SHP77 treated with DMSO at 0.1 percent for 48 hours (cell line): ENCODE results near the gene INAFM1.

Experiments used
- DNase-seq: peaks from one replicate; lab custom pipeline; 2025; lab: John Stamatoyannopoulos, UW

The INAFM1 gene

DNA sequence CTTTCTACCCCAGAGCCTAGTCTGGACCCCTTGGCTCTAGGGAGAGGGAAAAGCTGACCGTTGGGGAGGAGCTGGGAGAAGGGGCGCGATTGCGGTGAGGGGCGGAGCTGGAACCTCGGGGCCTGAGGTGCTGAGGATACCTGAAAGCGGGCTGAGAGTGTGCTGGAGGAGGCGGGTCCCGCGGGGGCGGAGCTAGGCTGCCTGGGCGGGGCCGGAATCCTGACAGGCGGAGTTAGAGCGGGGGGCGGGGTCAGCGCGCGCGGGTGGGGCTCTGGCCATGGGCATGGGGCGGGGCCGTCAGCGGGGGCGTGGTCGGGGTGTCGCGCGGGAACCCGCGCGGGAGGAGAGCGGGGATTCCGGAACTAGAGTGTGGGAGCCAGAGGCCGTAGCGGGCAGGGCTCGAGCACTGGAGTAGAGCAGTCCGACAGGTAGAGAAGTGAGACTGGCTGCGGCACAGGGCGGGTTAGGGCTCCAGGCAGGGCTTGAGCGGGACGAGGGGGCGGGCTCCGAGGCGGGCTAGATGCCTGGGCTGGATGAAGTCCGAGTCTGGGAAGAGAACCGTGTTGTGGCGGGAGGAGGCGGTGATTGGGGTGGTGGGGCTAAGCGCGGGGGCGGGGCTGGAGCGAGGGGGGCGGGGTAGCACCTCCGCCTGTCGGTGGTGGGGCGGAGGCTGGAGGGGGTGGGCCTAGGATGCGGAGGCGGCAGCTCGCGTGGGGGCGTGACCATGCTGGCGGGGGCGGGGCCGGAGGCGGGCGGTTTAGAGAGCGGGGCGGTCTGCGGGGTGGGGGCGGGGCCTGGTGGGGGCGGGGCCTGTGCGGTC, at the start of gene INAFM1:
Gene INAFM1, plus strand, starts transcription at position 815 of the 820 bp plus-strand sequence. CDS start 35 bp downstream, outside the sequence.
- peak; percentile 55 for DNase-seq

DNA sequence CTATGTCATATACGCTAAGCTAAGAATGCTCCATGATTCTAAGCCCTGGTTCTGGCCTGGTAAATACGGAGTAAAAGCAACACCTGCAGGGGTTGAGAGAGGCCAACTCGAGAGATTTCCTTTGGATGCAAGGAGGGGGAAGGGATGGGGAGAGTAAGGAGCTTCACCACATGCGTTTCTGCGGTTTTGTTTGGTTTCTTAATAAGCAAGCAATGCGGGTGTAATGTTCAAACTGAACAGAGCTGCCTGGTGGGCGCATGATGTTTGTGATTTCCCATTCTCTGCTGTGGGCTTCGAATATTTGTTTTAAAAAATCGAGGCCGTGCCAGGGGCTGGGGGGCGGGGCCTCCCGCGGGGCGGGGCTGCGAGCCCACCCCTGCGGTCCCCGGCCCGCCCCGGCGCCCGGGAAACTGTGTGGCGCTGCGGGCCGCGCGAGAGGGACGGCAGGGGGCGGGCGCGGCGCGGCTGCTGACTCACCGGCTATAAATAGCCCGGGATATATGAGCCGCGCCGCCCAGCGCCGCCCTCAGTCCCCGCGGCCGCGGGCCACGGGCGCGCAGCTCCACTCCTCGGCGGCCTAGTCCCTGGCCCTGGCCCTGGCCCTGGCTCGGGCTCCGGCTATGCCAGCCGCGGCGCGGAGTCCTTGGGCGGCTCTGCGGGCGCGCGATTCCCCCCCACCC, 48.8 kb upstream of the INAFM1 start:
- peak; percentile 45 for DNase-seq

DNA sequence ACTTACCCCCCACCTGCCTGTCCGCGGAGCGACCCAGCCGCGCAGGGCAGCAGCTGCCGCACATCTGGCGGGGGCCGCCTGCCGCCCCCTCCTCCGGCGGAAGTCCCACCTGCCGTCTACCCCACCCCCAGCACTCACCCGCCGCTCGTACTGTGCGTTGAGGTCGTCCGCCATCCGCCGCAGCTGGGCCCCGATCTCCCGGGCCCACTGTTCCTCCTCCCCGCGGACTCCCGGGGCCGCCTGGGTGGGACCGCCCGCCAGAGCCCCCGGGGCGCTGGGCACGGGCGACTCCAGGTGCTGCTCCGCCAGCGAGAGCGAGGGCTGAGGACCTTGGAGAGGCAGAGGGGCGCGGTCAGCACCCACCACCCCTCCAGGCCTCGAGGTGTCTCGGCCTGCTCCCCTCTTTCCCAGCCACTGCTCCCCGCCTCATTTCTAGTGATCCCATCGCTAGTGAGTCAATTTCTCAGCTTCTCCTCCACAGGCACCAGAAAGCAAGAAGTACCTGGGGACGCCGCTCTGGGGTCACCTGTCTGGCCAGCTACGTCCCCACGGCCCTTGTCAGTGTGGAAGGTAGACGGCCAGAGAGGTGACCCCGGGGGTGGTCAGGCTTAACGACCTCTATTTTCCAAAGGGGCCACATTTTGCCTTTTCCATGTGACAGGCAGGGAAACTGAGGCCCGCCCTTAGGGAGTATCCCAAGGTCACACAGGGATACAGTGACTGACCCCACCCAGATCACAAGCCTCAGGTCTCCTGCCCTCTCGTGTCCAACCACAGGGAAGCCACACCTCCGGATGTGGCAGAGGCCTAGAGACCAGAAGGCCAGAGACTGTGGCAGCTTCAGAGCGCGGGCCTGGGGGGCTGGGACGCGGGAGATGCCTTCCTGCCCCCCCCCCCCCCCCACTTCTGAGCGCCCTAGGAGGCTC, 48.0 kb upstream of the INAFM1 start:
- DNase-seq, result peak; percentile 47

DNA sequence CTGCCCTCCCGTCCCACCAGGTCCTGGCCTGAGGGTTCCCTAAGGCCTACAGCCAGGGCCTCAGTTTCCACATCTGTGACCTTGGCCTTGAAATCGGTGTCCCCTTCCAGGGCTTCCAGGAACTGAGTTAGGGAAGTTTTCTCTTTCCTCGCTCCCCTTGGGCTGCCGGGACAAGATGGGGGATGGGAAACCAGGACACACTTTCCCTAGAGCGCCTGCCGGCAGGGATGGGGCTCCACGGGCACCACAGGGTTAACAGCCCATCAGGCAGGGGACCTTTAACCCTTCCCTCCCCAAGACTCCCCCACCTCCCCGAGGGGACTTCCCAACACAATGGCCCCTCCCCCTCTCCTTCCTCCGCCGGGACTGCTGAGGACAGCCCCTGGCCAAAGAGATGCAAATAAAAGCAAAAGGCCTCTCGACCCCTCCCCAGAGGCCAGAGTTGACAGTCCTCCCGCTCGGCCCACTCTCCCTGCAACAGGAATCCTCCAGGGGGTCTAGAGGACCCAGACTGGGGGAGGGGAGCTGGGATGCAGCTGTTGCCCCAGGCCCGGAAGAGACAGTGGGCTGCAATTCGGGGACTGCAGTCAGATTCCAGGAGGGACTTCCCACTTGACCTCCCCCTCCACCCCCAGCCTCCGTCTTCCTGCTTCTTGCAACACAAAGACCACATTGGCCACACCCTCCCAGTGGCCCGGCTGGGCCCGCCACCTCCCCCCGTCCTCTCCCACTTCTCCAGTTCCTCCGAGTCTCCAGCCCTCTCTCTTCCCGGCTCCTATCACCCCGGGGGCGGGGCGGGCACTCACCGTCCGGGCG, 47.1 kb upstream of the INAFM1 start:
- no peak for DNase-seq

DNA sequence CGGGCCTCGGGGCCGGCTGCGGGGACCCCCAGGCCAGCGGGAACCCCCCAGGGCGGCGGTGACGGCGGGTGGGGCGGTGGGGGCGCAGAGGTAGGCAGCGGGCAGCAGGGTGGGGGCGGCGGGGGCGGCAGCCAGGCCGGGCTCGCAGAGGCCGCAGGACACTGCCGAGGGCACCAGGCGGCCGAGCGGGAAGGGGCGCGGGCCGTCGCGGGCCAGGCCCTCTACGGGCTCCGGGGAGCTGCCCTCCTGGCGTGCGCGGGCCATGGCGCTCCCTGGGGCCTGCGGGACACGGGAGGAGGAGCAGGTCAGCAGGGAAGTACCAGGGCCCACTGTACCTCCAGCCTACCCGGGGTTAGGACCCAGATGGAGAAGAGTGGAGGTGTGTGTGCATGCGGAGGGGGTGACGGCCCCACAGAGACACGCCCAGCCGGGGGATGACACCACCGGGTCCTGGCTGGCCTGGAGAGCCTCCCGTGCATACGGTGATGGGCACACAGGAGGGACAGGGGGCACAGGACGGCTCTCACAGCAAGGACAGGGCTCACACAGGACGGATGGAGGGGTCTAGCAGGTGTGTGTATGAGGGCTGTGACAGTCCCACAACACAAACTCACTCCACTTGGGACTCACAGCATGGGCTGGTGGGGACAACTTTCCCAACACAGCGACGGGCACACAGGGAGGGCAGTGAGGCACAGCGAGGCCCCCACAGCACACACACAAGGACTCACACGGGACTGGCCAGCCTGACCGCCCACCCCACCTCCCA, 46.3 kb upstream of the INAFM1 start:
- no peak for DNase-seq

DNA sequence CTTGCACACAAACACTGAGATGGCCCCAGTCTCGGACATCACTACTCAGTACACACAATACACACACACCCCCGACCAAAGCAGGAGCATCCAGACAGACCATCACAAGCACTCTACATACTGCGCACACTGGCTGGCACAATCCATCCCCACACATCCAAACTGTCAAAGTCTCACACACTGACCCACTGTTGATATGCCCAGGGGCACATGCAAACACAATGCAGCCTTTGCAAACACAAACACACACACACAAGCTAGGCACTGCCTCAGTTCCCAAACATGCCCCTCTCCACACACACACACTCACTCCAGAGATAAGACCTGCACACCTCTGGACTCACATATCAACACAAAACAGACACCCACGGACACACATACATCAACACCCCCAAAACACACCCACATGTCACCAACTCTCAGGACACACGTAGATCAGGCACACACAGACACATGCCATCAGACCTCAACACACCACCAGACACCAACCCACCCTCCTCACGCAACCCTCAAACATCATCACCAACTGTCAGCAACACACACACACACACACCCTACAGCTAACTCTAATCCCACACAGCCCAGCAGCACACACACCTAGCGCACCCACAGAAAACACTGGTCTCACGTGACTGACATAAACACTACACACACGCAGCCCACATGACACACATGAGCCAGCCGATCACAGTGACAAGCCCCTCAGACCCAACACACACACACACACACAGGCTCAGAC, 45.6 kb upstream of the INAFM1 start:
- no peak for DNase-seq

DNA sequence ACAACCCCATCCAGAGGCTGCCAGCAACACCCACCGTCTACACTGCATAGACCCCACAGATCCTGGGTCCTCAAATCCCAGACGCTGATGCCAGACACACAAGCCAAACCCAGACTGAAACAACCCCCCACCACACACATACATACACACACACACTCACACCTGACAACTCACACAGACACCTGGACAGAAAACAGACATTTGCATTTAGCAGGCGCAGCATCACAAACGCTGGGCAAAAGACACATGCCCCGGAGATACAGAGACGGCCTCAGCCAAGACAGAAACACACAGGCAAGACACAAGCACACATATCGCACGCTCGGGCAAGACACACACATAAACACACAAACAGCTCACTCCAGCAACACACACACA, 45.0 kb upstream of the INAFM1 start:
- DNase-seq, result no peak

DNA sequence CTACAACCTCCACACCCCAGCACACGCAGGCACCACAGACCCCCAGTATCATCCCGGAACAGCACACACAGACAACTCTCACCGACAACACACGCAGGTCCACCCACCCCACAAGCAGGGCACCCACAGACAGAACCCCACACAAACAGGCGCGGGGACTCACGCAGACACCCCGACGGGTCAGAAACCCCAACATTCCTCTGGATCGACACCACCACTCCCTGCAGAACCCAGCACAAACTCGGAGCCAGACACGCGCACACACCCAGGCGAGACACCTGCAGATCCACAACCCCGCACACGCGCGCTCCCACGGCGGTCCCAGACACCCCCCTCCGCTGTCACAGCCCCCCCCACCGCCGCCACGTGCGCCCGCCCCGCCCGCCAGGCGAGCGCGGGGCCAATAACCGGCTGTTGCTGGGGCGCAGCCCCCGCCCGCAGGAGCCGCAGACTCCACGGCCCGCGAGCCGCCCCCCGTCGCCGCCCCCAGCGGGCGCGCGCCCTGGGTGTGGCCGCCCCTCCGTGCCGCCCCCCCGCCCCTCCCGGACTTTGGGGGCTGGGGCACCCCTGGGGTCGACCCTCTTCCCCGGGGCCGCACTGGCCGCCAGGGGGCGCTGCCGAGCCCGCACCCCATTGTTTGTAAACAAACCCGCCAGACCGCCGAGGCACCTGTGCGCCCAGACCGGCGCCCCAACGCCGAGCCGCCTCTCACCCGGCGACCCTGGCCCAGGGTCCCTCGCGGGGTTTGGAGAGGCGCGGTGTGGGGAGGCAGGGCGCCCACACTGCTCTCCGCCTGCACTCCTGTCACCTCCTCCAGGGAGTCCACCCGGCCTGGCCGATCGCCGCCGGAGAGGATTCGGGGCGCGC, 44.4 kb upstream of the INAFM1 start:
- no peak for DNase-seq

DNA sequence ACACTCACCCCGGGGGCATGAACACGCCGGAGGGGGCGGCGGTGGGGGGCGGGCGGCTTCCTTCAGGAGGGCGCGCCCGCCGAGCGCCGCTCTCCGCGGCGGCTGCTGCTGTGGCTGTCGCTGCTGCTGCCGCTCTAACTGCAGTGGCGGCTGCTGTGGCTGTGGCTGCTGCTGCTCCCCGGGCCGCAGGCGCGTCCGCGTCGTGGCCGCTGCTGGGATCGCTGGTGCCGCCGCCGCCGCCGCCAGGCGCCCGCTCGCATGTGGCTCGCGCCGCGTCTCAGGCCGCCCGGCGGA, 43.8 kb upstream of the INAFM1 start, which contains the start of gene BBC3:
Gene BBC3, minus strand, starts transcription at position 279 of the 294 bp plus-strand sequence. CDS start 2,768 bp downstream, outside the sequence.
- no peak for DNase-seq

DNA sequence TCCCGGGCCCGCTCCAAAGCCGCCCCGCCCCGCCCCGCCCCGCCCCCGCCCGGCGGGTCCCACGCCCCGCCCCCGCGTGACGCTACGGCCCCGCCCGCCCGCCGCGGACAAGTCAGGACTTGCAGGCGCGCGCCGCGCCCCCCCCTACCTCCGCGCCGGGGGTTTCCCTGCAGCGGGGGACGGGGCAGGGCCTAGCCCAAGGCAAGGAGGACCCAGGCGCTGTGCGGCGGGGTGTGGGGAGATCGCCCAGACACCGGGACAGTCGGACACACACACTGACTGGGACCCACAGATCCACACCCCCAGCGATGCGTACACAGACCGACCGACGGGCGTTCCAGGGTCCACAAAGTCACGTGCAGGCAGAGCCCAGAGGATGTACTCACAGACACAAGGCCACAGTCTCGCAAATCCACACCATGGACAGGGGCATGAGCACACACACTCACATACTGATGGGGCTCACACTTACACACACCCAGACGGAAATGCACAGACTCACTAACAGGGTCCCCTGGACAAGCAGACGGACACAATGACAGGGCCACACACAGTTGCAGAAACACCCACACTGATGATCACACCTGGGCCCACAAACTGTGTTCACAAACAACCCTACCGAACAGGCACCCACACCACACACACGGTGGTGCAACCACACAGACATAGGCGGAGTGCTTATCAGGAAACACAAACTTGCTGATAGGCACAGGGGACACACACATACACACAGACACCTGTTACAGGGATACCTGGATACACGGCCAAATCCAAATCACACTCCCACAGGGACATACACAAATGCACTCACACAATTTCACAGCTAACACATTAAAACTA, 43.2 kb upstream of the INAFM1 start:
- DNase-seq, result no peak

DNA sequence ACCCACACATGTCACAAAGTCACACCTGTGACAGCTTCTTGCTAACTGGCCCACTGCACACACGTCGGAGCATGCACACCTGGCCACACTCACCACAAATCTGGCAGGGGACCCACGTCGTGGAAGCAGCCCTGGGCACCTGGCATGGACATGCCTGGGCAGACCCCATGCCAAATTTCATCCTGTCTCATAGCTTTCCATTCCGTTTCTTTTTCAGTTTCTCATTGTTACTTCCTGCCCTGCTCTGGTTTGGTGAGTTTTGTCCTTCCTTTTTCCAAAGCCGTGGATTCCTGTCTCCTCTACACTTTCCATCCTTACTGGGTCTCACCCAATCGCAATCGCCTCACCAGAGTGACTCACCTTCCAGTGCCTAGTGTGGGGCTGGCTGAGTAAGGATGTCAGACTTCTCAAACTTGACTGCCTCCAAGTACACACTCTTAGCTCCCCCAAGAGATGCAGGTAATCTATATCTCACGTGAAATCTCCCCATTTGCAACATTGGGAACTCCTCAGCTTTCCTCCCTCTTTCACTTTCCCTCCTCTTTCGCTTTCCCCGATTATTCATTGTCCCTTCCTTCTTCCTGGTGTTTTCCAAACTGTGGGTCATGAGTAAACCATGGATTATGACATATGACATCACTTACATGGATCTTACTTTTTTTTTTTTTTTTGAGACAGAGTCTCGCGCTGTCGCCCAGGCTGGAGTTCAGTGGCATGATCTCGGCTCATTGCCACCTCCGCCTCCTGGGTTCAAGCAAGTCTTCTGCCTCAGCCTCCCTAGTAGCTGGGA, 42.1 kb upstream of the INAFM1 start:
- no peak for DNase-seq

DNA sequence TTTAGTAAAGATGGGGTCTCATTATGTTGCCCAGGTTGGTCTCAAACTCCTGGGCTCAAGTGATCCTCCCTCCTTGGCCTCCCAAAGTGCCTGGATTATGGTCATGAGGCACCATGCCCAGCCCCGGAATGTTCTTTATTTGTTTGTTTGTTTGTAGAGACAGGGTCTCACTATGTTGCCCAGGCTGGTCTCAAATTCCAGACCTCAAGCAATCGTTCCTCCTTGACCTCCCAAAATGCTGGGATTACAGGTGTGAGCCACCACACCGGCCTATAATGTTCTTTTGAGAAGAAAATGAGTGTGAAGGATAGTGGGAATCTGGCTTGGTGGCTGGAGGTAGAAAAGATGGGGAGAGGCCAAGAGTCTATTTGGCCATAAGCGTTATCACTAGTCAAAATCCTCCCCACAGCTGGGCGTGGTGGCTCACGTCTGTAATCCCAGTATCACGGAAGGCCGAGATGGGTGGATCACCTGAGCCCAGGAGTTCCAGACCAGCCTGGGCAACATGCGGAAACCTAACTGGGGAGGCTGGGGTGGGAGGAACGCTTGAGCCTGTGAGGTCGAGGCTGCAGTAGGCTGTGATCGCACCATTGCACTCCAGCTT, 38.5 kb upstream of the INAFM1 start:
- DNase-seq, result no peak

DNA sequence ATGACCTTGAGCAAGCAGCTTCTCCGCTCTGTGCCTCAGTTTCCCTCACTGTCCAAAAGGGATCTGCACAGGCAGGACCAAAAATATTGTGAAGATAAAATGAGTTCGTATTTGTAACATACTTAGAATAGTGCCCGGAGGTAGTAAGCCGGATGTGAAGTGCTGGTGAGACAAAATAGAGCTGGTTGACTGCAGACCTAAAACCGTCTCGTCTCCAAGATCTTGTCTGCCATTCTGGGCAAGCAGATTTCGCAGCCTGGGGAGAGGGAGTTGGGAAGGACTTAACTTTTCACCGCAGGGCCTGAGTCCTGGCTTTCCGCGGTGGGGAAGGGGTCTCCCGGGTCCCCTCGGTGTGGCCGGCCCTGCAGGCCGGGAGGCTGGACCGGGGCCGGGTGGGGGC, 35.5 kb upstream of the INAFM1 start:
- DNase-seq, result no peak

DNA sequence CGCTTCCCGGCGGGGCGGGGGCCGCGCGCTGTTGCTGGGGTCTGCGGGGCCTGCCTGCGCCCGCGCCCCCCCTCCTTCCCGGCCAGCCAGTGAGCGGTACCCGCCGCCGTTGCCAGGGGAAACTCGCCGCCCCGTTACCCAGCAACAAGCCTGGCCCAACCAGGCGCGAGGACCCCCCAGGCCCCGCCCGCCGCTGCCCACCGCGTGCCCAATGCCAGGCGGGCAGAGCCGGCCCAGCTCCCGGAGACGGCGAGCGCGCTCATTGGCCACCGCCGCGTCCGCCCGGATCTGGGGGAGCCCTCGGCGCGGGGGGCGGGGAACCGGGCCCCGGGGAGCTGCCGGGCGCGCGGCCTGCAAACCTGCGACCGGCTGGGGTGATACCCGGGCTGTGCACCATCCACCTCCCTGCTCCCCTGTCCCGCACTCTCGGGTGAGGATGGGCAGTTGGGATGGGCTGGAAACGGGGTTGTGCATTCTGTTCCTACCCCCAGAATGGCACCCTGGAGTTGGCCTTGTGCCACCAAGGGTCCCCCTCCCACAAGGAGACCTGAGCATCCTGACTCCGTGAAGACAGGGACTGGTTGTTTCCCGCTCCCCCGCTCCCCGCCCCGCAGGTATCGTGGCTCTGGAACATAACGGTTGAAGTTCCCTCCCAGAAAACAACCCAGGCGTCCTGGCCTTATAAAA, 34.9 kb upstream of the INAFM1 start:
- DNase-seq, result no peak

DNA sequence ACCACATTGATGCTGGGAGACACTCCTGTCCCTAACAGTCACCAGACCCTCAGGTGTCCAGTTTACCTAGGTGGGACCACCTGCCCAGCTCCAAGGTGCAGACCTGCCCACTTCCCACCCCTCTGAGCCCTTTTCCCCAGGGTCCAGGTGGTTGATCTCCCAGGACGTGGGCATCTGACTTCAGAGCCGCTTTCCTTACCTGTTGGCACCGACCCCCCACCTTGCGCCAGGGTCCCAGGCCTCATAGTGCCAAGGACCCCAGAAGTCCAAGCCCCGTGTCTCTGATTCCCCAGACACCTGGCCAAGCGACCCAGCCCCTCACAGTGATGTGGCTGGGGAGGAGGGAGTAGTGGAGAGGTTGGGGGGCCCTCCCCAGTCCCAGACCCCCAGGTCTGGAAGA, 34.1 kb upstream of the INAFM1 start:
- no peak for DNase-seq
